HepG2 (cell line): ENCODE data around the gene ARL6IP4. TPM values are rescaled to one million over a fixed set of nuclear protein-coding genes. Genes with fewer than 3 reads are reported as not detected.

Source experiments
- ATAC-seq: fragments of 200-7000 bp; cut with Tn5 transposase; 3 replicates; pipeline ENCODE4 v1.9.1; 2020; ENCODE audit warnings: mild to moderate bottlenecking, moderate library complexity
- BruUV-seq: library from RNA; stranded (reverse); fragments of 400-500 nt; replicated peaks from 2 replicates; lab custom pipeline; 2021; lab: Mats Ljungman, UMichigan
- CTCF ChIA-PET: fragments of 300-600 bp; formaldehyde crosslinking; extraction: SDS; loops from one replicate; lab custom pipeline; 2021; ENCODE audit warnings: low total read pairs, inconsistent platforms, low intra/inter-chr PET ratio; lab: Yijun Ruan, JAX
- POLR2A ChIA-PET: fragments of 350-600 bp; sonication (Branson Sonifier 250); formaldehyde crosslinking; loops from one replicate; lab custom pipeline; 2020; ENCODE audit warnings: antibody characterized with exemption, inconsistent platforms; lab: Yijun Ruan, JAX
- DNase-seq: peaks from one replicate; pipeline ENCODE4 v3.0.0-alpha.2; 2015; ENCODE audit warnings: low spot score
- FAIRE-seq: peaks from 3 replicates; lab custom pipeline; 2011; peaks lifted over from hg19 to GRCh38; lab: Jason Lieb, UNC
- H2AFZ ChIP-seq: one replicate; pipeline ENCODE4 v1.6.1; 2011; ENCODE audit warnings: low read length, inconsistent platforms
- H3K27ac ChIP-seq: fragments of 300-600 bp; 3 replicates; pipeline ENCODE4 v1.8.0; 2011; ENCODE audit warnings: mixed run types, mild to moderate bottlenecking, mixed read lengths, low read length, inconsistent platforms; ENCODE audit not compliant: insufficient read depth; ENCODE audit errors: extremely low read length
- H3K27me3 ChIP-seq, 2 experiments: fragments of 200-600 bp in 1 of 2; 2 replicates in 1 of 2; 3 replicates in 1 of 2; pipeline versions ENCODE4 v1.6.0 to v1.8.0; 2011; ENCODE audit warnings: low read length in 2 of 2, mild to moderate bottlenecking in 2 of 2, moderate library complexity in 2 of 2, inconsistent platforms in 1 of 2; ENCODE audit not compliant: insufficient read depth in 2 of 2, control insufficient read depth in 1 of 2
- H3K36me3 ChIP-seq, 2 experiments: fragments of 200-600 bp in 1 of 2; replicated peaks in 1 of 2; 2 replicates in 1 of 2; 3 replicates in 1 of 2; pipeline versions ENCODE4 v1.5.1 to v1.8.0; 2011; ENCODE audit warnings: low read length in 2 of 2, inconsistent platforms in 1 of 2; ENCODE audit not compliant: insufficient read depth in 2 of 2, control insufficient read depth in 1 of 2
- H3K4me1 ChIP-seq: 2 replicates; pipeline ENCODE4 v1.5.1; 2012; ENCODE audit warnings: low read length, inconsistent platforms; ENCODE audit not compliant: insufficient read depth
- H3K4me2 ChIP-seq: 2 replicates; pipeline ENCODE4 v1.6.0; 2011; ENCODE audit warnings: low read depth, low read length, inconsistent platforms
- H3K4me3 ChIP-seq, 3 experiments: fragments of 200-600 bp in 1 of 3; sonication (generic), shearing (Covaris generic) in 1 of 3; replicated peaks in 1 of 3; 2 replicates each; pipeline ENCODE4 v1.5.1; 2011 to 2016; ENCODE audit warnings: low read length in 3 of 3, inconsistent platforms in 2 of 3, low read depth in 2 of 3, mild to moderate bottlenecking in 2 of 3, control low read depth in 1 of 3, mixed read lengths in 1 of 3; ENCODE audit not compliant: insufficient read depth in 1 of 3
- H3K79me2 ChIP-seq: one replicate; pipeline ENCODE4 v1.6.1; 2011; ENCODE audit warnings: low read length, inconsistent platforms; ENCODE audit not compliant: insufficient read depth
- H3K9ac ChIP-seq: 2 replicates; pipeline ENCODE4 v1.6.0; 2011; ENCODE audit warnings: mild to moderate bottlenecking, low read depth, low read length, inconsistent platforms; ENCODE audit not compliant: insufficient read depth
- H3K9me3 ChIP-seq: 2 replicates; pipeline ENCODE4 v1.5.1; 2012; ENCODE audit warnings: mild to moderate bottlenecking, low read length
- H4K20me1 ChIP-seq: 2 replicates; pipeline ENCODE4 v1.6.0; 2011; ENCODE audit warnings: inconsistent platforms, mild to moderate bottlenecking, low read length, moderate library complexity; ENCODE audit not compliant: insufficient read depth
- HES4 ChIP-seq: sonication (generic); formaldehyde crosslinking; IDR thresholded peaks from 2 replicates; pipeline ENCODE4 v1.9.0; 2021; ENCODE audit warnings: mild to moderate bottlenecking, missing genetic modification reagents, borderline replicate concordance
- HNRNPL ChIP-seq: fragments of 200-400 bp; formaldehyde crosslinking; IDR thresholded peaks from 2 replicates; pipeline ENCODE4 v1.6.1; 2017; ENCODE audit warnings: mild to moderate bottlenecking, low read depth, low read length
- KLF9 ChIP-seq: IDR thresholded peaks from 2 replicates; pipeline ENCODE4 v1.6.1; 2016; ENCODE audit warnings: low read depth
- MBNL3 ChIP-seq: fragments of 250-450 bp; sonication (Bioruptor Pico); conservative IDR thresholded peaks from 2 replicates; pipeline ENCODE4 v1.8.0; 2022; ENCODE audit warnings: mild to moderate bottlenecking, inconsistent platforms
- SRF ChIP-seq: IDR thresholded peaks from 2 replicates; pipeline ENCODE4 v1.6.1; 2011; ENCODE audit warnings: mild to moderate bottlenecking, low read depth, low read length, moderate library complexity
- ZNF709 ChIP-seq: sonication (generic); formaldehyde crosslinking; IDR thresholded peaks from 2 replicates; pipeline ENCODE4 v1.5.0; 2020; ENCODE audit warnings: mild to moderate bottlenecking, missing genetic modification reagents
- WGBS: methylation state at CpG from one replicate; pipeline ENCODE4 v1.1.6; 2017; ENCODE audit warnings: low lambda C conversion rate; 5-methylcytosine and 5-hydroxymethylcytosine counted together
- in situ Hi-C: cut with HindIII; loops from 2 replicates; pipeline ENCODE4 v1.10.0; 2017; ENCODE audit warnings: low pct_unique_long_range_greater_than_20kb; ENCODE audit not compliant: extremely low pct_ligation_motif_present
- intact Hi-C: fragments of 100-400 bp; cut with micrococcal nuclease; formaldehyde crosslinking; loops from one replicate; pipeline ENCODE4 v1.10.0; 2022; ENCODE audit not compliant: unreplicated experiment
- polyA plus RNA-seq, 8 experiments: library from polyadenylated mRNA; depleted of rRNA in 3 of 8; stranded (reverse) in 7 of 8; unstranded in 1 of 8; fragments of >200 nt; fragmentation: Illumina TruSeq in 4 of 8; extraction: Trizol in 4 of 8; gene quantifications; 2 replicates each; pipeline versions ENCODE4 v1.2.1 to v1.2.3, GENCODE V29; 2011 to 2016; ENCODE audit warnings: low read depth in 4 of 8, missing spikeins in 1 of 8, mixed read lengths in 1 of 8; ENCODE audit not compliant: insufficient read depth in 1 of 8
- total RNA-seq, 5 experiments: library from RNA; depleted of rRNA; stranded (reverse); fragments of >200 nt; fragmentation: Illumina TruSeq; extraction: Trizol; gene quantifications; 2 replicates each; pipeline ENCODE4 v1.2.3, GENCODE V29; 2016; ENCODE audit warnings: low read depth in 1 of 5
- TF ChIP-seq, protein P1 (sequence below), 2 experiments: sonication (generic) in 1 of 2; formaldehyde crosslinking in 1 of 2; IDR thresholded peaks; 2 replicates each; pipeline versions ENCODE4 v1.4.0 to v1.6.1; 2016 to 2020; ENCODE audit warnings: borderline replicate concordance in 1 of 2, low read depth in 1 of 2, mild to moderate bottlenecking in 1 of 2, missing genetic modification reagents in 1 of 2
- TF ChIP-seq, protein P2 (sequence below): sonication (generic); formaldehyde crosslinking; IDR thresholded peaks from 2 replicates; pipeline ENCODE4 v1.5.1; 2020; ENCODE audit warnings: mild to moderate bottlenecking, missing genetic modification reagents, borderline replicate concordance
- TF ChIP-seq, protein P3 (sequence below): sonication (generic); formaldehyde crosslinking; IDR thresholded peaks from 2 replicates; pipeline ENCODE4 v1.5.1; 2020; ENCODE audit warnings: mild to moderate bottlenecking, missing genetic modification reagents, moderate library complexity
- TF ChIP-seq, protein P4 (sequence below): sonication (generic); formaldehyde crosslinking; IDR thresholded peaks from 2 replicates; pipeline ENCODE4 v1.5.1; 2020; ENCODE audit warnings: mild to moderate bottlenecking, moderate library complexity, missing genetic modification reagents
- TF ChIP-seq, protein P5 (sequence below): sonication (generic); formaldehyde crosslinking; IDR thresholded peaks from 2 replicates; pipeline ENCODE4 v1.8.1; 2023; ENCODE audit warnings: mild to moderate bottlenecking, missing genetic modification reagents

The ARL6IP4 gene
- total and polyA plus RNA-seq, 2 of the 13 experiments (the other 11 are each of a cell fraction or from before 2014, with no cell fraction given) = 155 to 220 TPM

DNA sequence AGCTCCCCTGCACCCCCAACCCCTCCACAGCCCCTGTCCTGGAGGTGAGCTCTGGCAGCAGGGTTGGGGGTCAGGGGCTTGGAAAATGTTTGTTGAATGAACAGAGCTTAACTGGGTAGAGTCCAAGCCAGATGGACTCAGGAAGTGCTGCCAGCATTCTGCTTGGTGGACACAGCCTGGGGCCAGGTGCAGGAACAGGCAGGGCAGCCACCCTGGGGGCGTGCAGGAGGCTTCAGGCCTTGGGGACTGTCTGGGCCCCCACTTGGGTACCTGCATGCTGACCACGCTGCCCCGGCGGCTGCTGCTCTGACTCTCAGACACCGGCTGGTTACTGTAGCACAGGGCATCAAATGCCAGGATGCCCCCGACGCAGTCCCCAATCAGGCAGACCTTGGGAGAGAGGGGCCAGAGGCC lies 15.7 kb downstream of the ARL6IP4 start:
- Histone ChIP-seq H3K27me3 (no peaks in the 10 kb centered on the region; a peak in 1 of 5 replicates), H3K27ac (peak overlapping the region; percentile 44), H3K4me1 (peaks cover 12% of the 10 kb centered on the region), H3K9me3 (no peaks in the 10 kb centered on the region), H3K4me2 (no peak overlapping the region), H3K9ac (no peak overlapping the region), H2AFZ (no peak overlapping the region), H3K79me2 (no peaks in the 10 kb centered on the region), H3K36me3 (peaks cover 2 to 7% of the 10 kb centered on the region in 2 experiments; a peak in 3 of 5 replicates), H3K4me3 (no peak overlapping the region), H4K20me1 (no peaks in the 10 kb centered on the region)
- no peak for FAIRE-seq
- DNase-seq = no peak
- in situ Hi-C loops = no loop called here
- WGBS = no CpG with 5 or more reads among the region's 7 CpGs
- BruUV-seq = no TSS peak
- ChIA-PET POLR2A (no interaction called here), CTCF (no interaction called here)
- peak; percentile 45 for ATAC-seq
- intact Hi-C loops = no loop called here
- TF ChIP-seq, protein P1, sequence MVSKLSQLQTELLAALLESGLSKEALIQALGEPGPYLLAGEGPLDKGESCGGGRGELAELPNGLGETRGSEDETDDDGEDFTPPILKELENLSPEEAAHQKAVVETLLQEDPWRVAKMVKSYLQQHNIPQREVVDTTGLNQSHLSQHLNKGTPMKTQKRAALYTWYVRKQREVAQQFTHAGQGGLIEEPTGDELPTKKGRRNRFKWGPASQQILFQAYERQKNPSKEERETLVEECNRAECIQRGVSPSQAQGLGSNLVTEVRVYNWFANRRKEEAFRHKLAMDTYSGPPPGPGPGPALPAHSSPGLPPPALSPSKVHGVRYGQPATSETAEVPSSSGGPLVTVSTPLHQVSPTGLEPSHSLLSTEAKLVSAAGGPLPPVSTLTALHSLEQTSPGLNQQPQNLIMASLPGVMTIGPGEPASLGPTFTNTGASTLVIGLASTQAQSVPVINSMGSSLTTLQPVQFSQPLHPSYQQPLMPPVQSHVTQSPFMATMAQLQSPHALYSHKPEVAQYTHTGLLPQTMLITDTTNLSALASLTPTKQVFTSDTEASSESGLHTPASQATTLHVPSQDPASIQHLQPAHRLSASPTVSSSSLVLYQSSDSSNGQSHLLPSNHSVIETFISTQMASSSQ (IDR thresholded peaks at IDR 0.05; ENCODE audit: low read depth) = no peak
- TF ChIP-seq, protein P1 (CRISPR knock-in tag; IDR thresholded peaks at IDR 0.05; ENCODE audit: borderline replicate concordance) = no peak
- TF ChIP-seq, protein P2, sequence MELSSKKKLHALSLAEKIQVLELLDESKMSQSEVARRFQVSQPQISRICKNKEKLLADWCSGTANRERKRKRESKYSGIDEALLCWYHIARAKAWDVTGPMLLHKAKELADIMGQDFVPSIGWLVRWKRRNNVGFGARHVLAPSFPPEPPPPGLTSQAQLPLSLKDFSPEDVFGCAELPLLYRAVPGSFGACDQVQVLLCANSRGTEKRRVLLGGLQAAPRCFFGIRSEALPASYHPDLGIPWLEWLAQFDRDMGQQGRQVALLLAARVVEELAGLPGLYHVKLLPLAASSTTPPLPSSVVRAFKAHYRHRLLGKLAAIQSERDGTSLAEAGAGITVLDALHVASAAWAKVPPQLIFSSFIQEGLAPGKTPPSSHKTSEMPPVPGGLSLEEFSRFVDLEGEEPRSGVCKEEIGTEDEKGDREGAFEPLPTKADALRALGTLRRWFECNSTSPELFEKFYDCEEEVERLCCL (CRISPR knock-in tag) = no peak
- TF ChIP-seq HNRNPL (0 out of 2 replicates have a peak, but pooled peaks have one; percentile 35), MBNL3 (CRISPR knock-in tag) (no peak), SRF (no peak), HES4 (CRISPR knock-in tag) (no peak), ZNF709 (CRISPR knock-in tag) (no peak), KLF9 (CRISPR knock-in tag) (no peak)
- TF ChIP-seq, protein P3, sequence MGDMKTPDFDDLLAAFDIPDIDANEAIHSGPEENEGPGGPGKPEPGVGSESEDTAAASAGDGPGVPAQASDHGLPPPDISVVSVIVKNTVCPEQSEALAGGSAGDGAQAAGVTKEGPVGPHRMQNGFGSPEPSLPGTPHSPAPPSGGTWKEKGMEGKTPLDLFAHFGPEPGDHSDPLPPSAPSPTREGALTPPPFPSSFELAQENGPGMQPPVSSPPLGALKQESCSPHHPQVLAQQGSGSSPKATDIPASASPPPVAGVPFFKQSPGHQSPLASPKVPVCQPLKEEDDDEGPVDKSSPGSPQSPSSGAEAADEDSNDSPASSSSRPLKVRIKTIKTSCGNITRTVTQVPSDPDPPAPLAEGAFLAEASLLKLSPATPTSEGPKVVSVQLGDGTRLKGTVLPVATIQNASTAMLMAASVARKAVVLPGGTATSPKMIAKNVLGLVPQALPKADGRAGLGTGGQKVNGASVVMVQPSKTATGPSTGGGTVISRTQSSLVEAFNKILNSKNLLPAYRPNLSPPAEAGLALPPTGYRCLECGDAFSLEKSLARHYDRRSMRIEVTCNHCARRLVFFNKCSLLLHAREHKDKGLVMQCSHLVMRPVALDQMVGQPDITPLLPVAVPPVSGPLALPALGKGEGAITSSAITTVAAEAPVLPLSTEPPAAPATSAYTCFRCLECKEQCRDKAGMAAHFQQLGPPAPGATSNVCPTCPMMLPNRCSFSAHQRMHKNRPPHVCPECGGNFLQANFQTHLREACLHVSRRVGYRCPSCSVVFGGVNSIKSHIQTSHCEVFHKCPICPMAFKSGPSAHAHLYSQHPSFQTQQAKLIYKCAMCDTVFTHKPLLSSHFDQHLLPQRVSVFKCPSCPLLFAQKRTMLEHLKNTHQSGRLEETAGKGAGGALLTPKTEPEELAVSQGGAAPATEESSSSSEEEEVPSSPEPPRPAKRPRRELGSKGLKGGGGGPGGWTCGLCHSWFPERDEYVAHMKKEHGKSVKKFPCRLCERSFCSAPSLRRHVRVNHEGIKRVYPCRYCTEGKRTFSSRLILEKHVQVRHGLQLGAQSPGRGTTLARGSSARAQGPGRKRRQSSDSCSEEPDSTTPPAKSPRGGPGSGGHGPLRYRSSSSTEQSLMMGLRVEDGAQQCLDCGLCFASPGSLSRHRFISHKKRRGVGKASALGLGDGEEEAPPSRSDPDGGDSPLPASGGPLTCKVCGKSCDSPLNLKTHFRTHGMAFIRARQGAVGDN (CRISPR knock-in tag) = peak; percentile 43
- TF ChIP-seq, protein P4, sequence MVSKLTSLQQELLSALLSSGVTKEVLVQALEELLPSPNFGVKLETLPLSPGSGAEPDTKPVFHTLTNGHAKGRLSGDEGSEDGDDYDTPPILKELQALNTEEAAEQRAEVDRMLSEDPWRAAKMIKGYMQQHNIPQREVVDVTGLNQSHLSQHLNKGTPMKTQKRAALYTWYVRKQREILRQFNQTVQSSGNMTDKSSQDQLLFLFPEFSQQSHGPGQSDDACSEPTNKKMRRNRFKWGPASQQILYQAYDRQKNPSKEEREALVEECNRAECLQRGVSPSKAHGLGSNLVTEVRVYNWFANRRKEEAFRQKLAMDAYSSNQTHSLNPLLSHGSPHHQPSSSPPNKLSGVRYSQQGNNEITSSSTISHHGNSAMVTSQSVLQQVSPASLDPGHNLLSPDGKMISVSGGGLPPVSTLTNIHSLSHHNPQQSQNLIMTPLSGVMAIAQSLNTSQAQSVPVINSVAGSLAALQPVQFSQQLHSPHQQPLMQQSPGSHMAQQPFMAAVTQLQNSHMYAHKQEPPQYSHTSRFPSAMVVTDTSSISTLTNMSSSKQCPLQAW (CRISPR knock-in tag) = no peak
- TF ChIP-seq, protein P5, sequence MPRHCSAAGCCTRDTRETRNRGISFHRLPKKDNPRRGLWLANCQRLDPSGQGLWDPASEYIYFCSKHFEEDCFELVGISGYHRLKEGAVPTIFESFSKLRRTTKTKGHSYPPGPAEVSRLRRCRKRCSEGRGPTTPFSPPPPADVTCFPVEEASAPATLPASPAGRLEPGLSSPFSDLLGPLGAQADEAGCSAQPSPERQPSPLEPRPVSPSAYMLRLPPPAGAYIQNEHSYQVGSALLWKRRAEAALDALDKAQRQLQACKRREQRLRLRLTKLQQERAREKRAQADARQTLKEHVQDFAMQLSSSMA = no peak
